ENCODE results near the gene MCTP2.

DNA sequence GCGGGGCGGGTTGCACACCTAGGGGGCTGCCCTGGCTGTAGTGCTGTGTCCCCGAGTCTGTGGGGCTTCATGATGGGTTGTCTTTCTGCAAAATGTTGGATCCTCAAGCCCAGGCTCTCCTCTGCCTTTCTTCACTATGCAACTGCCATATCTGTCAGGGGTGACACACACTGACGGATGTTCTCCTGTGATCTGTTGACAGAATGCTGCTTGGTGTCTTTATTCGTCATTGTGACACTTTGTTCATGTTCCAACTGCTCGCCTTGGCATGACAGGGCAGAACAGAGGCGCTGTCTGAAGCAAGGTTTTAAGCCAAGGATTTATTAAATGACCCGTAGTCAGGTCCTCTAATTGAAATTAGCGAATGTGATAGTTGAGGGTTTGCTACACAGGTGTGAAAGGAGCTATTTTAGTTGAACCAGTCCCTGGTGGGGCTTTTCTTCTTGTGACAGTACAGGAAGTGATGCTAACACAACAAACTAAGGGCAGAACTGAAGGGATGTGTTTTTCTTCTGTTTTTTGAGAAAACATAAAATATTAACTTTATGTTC lies 173.4 kb downstream of the MCTP2 start:
- TF ChIP-seq, protein P1, sequence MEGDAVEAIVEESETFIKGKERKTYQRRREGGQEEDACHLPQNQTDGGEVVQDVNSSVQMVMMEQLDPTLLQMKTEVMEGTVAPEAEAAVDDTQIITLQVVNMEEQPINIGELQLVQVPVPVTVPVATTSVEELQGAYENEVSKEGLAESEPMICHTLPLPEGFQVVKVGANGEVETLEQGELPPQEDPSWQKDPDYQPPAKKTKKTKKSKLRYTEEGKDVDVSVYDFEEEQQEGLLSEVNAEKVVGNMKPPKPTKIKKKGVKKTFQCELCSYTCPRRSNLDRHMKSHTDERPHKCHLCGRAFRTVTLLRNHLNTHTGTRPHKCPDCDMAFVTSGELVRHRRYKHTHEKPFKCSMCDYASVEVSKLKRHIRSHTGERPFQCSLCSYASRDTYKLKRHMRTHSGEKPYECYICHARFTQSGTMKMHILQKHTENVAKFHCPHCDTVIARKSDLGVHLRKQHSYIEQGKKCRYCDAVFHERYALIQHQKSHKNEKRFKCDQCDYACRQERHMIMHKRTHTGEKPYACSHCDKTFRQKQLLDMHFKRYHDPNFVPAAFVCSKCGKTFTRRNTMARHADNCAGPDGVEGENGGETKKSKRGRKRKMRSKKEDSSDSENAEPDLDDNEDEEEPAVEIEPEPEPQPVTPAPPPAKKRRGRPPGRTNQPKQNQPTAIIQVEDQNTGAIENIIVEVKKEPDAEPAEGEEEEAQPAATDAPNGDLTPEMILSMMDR (tag by site-specific recombination; IDR thresholded peaks at IDR 0.05), result no peak
- no peak for TF ChIP-seq ZNF777 (tag by site-specific recombination; IDR thresholded peaks at IDR 0.05; ENCODE audit: borderline replicate concordance)
- TF ChIP-seq SETDB1 (IDR thresholded peaks at IDR 0.05; ENCODE audit: insufficient read length, low read length), result no peak
- no peak for TF ChIP-seq YY1 (tag by site-specific recombination; IDR thresholded peaks at IDR 0.05)
- no peak for TF ChIP-seq ZNF133 (tag by site-specific recombination; IDR thresholded peaks at IDR 0.05)
- TF ChIP-seq ZNF629 (tag by site-specific recombination; IDR thresholded peaks at IDR 0.05), result no peak
- no peak for TF ChIP-seq ZNF423 (tag by site-specific recombination; IDR thresholded peaks at IDR 0.05)
- no peak for TF ChIP-seq ZNF792 (tag by site-specific recombination; IDR thresholded peaks at IDR 0.05)
